ENCODE measurements around the gene PXT1. TPM values are rescaled to one million over a fixed set of nuclear protein-coding genes. Genes with fewer than 3 reads are reported as not detected.
A peak's percentile ranks its signal among the peaks of the same experiment; 100 is the strongest.

The PXT1 gene
- total RNA-seq, 1 donor from 2014 or later, result not detected

DNA sequence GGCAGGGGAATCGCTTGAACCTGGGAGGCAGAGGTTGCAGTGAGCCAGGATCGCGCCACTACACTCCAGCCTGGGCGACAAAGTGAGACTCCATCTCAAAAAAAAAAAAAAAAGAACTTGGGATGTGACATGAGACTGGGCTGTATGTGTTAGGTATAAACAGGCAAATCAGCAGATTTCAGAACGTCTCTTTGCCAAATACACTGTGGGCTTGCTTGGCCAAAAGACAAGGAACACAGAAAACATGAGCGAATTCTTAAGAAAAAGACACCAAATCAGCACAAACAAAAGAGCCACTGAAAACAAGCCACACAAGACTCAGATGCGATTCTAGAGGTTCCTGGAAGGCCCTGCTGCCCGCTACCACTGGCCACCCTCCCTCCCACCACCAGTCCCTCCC, 67.7 kb downstream of the PXT1 start:
- H3K27me3 Mint-ChIP-seq (ENCODE audit: insufficient read depth, low read depth), result peaks cover 12% of the 10 kb centered on the region
- H3K9me3 Mint-ChIP-seq, result no peaks in the 10 kb centered on the region
- H3K9ac ChIP-seq, result no peak overlapping the region

DNA sequence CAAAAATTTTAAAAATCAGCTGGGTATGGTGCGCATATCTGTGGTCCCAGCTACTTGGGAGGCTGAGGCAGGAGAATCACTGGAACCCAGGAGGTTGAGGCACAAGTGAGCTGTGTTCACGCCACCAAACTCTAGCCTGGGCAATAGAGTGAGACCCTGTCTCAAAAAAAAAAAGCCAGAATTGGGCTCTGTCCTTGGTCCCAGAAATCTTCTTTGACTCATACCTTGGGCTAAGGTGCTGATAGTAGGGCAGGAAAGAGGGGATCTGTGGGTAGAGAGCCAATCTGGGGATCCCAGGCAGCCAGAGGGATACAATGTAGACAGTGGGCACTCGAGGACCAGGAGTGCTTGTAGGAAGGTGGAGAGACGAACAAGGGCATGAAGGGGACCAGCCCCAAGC, 68.5 kb downstream of the PXT1 start:
- Mint-ChIP-seq H3K27ac (no peak overlapping the region), H3K4me3 (no peak overlapping the region), H3K9me3 (no peaks in the 10 kb centered on the region), H3K36me3 (no peaks in the 10 kb centered on the region), H3K27me3 (ENCODE audit: insufficient read depth, low read depth) (peaks cover 12% of the 10 kb centered on the region), H3K4me1 (peaks cover 2% of the 10 kb centered on the region)
- Histone ChIP-seq H3K36me3 (no peaks in the 10 kb centered on the region), H4K20me1 (ENCODE audit: low read depth) (no peaks in the 10 kb centered on the region), H3K27me3 (no peaks in the 10 kb centered on the region), H2AFZ (replicated peaks) (no peak overlapping the region), H3K4me2 (no peak overlapping the region), H3K9me3 (ENCODE audit: low read depth) (no peaks in the 10 kb centered on the region), H3K9ac (no peak overlapping the region), H3K27ac (no peak overlapping the region), H3K79me2 (ENCODE audit: low read depth) (no peaks in the 10 kb centered on the region), H3K4me3 (no peak overlapping the region), H3K4me1 (no peaks in the 10 kb centered on the region), H3F3A (ENCODE audit: low read depth) (no peaks in the 10 kb centered on the region)
- TF ChIP-seq EZH2 (IDR thresholded peaks at IDR 0.05) (no peak), EZH2phosphoT487 (IDR thresholded peaks at IDR 0.05) (no peak)
- TF ChIP-seq, protein P1, sequence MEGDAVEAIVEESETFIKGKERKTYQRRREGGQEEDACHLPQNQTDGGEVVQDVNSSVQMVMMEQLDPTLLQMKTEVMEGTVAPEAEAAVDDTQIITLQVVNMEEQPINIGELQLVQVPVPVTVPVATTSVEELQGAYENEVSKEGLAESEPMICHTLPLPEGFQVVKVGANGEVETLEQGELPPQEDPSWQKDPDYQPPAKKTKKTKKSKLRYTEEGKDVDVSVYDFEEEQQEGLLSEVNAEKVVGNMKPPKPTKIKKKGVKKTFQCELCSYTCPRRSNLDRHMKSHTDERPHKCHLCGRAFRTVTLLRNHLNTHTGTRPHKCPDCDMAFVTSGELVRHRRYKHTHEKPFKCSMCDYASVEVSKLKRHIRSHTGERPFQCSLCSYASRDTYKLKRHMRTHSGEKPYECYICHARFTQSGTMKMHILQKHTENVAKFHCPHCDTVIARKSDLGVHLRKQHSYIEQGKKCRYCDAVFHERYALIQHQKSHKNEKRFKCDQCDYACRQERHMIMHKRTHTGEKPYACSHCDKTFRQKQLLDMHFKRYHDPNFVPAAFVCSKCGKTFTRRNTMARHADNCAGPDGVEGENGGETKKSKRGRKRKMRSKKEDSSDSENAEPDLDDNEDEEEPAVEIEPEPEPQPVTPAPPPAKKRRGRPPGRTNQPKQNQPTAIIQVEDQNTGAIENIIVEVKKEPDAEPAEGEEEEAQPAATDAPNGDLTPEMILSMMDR (IDR thresholded peaks at IDR 0.05), result no peak
- no peak for DNase-seq (ENCODE audit: low spot score)

More for the DNA sequence above, 67.7 kb downstream of the PXT1 start:
- peaks cover 2% of the 10 kb centered on the region for H3K4me1 Mint-ChIP-seq
- H3K79me2 ChIP-seq (ENCODE audit: low read depth), result no peaks in the 10 kb centered on the region
- no peak for TF ChIP-seq EZH2 (IDR thresholded peaks at IDR 0.05)
- H3K4me3 Mint-ChIP-seq, result no peak overlapping the region
- no peak overlapping the region for H3K27ac ChIP-seq
- no peak overlapping the region for H2AFZ ChIP-seq (replicated peaks)
- H3F3A ChIP-seq (ENCODE audit: low read depth), result no peaks in the 10 kb centered on the region
- no peaks in the 10 kb centered on the region for H3K9me3 ChIP-seq (ENCODE audit: low read depth)
- no peaks in the 10 kb centered on the region for H3K36me3 Mint-ChIP-seq
- H3K4me1 ChIP-seq, result no peaks in the 10 kb centered on the region
- no peaks in the 10 kb centered on the region for H3K36me3 ChIP-seq
- no peaks in the 10 kb centered on the region for H4K20me1 ChIP-seq (ENCODE audit: low read depth)
- no peak overlapping the region for H3K4me3 ChIP-seq
- no peak overlapping the region for H3K4me2 ChIP-seq
- no peaks in the 10 kb centered on the region for H3K27me3 ChIP-seq
- no peak overlapping the region for H3K27ac Mint-ChIP-seq
- DNase-seq (ENCODE audit: low spot score), result no peak

DNA sequence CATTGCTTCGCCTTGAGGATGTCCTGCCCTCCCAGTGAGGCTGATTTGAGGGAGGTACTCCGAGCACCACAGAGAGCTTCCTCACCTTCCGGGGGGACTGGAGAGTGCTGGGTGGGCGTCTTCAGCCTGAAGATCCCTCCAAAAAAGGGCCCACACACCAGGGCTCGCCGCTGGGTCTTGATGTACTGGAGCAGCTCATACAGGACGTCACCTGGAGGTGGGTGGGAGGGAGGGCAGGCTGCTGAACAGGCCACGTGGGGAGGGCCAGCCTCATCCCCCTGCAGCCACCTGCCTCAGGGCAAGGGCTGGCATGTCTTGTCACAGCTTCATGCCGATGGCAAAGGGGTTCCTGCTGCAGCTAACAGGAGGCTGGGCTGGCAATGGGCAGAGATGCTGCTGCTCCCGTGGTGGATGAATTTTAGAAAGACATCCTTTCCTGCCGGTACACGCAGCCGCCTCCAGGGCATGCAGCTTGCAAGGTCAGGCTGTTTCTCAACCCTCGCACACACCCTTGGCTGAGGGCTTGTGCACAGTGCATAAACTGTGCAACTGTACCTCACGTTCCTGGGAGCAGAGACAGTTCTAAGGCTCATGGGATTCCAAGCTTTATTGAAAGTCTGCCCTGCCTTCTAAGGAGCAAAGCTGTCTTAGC, 69.2 kb downstream of the PXT1 start:
- Histone ChIP-seq H3K79me2 (ENCODE audit: low read depth) (no peaks in the 10 kb centered on the region), H4K20me1 (ENCODE audit: low read depth) (no peaks in the 10 kb centered on the region), H3K36me3 (no peaks in the 10 kb centered on the region), H3K4me1 (no peaks in the 10 kb centered on the region), H2AFZ (replicated peaks) (no peak overlapping the region), H3K4me3 (no peak overlapping the region), H3F3A (ENCODE audit: low read depth) (no peaks in the 10 kb centered on the region), H3K9ac (no peak overlapping the region), H3K27ac (no peak overlapping the region), H3K4me2 (no peak overlapping the region), H3K27me3 (no peaks in the 10 kb centered on the region), H3K9me3 (ENCODE audit: low read depth) (no peaks in the 10 kb centered on the region)
- H3K27ac Mint-ChIP-seq, result no peak overlapping the region
- no peaks in the 10 kb centered on the region for H3K9me3 Mint-ChIP-seq
- no peak overlapping the region for H3K4me3 Mint-ChIP-seq
- H3K4me1 Mint-ChIP-seq, result peaks cover 5% of the 10 kb centered on the region
- H3K36me3 Mint-ChIP-seq, result no peaks in the 10 kb centered on the region
- peaks cover 12% of the 10 kb centered on the region for H3K27me3 Mint-ChIP-seq (ENCODE audit: insufficient read depth, low read depth)
- DNase-seq (ENCODE audit: low spot score), result no peak
- TF ChIP-seq EZH2 (IDR thresholded peaks at IDR 0.05) (no peak), EZH2phosphoT487 (IDR thresholded peaks at IDR 0.05) (no peak)
- TF ChIP-seq, protein P1 (IDR thresholded peaks at IDR 0.05), result no peak

DNA sequence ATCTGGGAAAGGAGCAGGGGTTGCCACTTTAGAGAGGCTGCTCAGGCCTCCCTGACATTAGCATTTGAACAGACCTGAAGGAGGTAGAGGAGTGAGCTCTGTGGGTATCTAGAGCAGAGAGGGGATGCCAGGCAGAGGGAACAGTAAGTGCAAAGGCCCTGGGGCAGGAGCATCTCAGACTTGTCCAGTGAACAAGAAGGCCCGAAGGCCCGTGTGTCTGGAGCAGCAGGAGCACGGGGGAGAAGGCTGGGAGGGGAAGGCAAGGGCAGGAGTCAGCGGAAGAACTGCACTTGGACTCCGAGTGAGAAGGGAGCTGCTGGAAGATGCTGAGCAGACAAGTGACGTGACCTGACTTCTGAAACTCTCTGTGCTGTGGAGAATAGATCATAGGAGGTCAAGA, 70.6 kb downstream of the PXT1 start:
- H3K9ac ChIP-seq, result no peak overlapping the region
- H3K27ac Mint-ChIP-seq, result peak overlapping the region; percentile 48

More for the DNA sequence above, 70.6 kb downstream of the PXT1 start:
- Mint-ChIP-seq H3K4me3 (no peak overlapping the region), H3K27me3 (ENCODE audit: insufficient read depth, low read depth) (peaks cover 13% of the 10 kb centered on the region), H3K4me1 (peaks cover 5% of the 10 kb centered on the region), H3K9me3 (no peaks in the 10 kb centered on the region), H3K36me3 (no peaks in the 10 kb centered on the region)
- H3K4me3 ChIP-seq, result no peak overlapping the region
- no peak for TF ChIP-seq EZH2 (IDR thresholded peaks at IDR 0.05)
- TF ChIP-seq EZH2phosphoT487 (IDR thresholded peaks at IDR 0.05), result no peak
- TF ChIP-seq, protein P1 (IDR thresholded peaks at IDR 0.05), result no peak
- H3K4me2 ChIP-seq, result no peak overlapping the region
- H3K9me3 ChIP-seq (ENCODE audit: low read depth), result no peaks in the 10 kb centered on the region
- H3K79me2 ChIP-seq (ENCODE audit: low read depth), result no peaks in the 10 kb centered on the region
- no peaks in the 10 kb centered on the region for H3K36me3 ChIP-seq
- H2AFZ ChIP-seq (replicated peaks), result no peak overlapping the region
- no peak for DNase-seq (ENCODE audit: low spot score)
- H3K4me1 ChIP-seq, result no peaks in the 10 kb centered on the region
- no peaks in the 10 kb centered on the region for H3K27me3 ChIP-seq
- H3F3A ChIP-seq (ENCODE audit: low read depth), result no peaks in the 10 kb centered on the region
- H3K27ac ChIP-seq, result no peak overlapping the region
- H4K20me1 ChIP-seq (ENCODE audit: low read depth), result no peaks in the 10 kb centered on the region

Data from neural progenitor cell (in vitro differentiated cells).